GM13977 (cell line): ENCODE data around the gene JAK2.

Experiments
- DNase-seq: peaks from one replicate; pipeline ENCODE4 v3.0.0; 2012; ENCODE audit warnings: low spot score
- CTCF ChIP-seq: IDR thresholded peaks from 2 replicates; pipeline ENCODE4 v1.5.1; 2012; ENCODE audit warnings: mild to moderate bottlenecking, control low read depth; ENCODE audit not compliant: insufficient read depth; ENCODE audit errors: extremely low read depth, missing control alignments
- in situ Hi-C: fragments of 300-500 bp; cut with MboI; formaldehyde crosslinking; loops from one replicate; pipeline ENCODE4 v1.12.0; 2022; ENCODE audit warnings: low sequenced_read_pairs, low pct_unique_long_range_greater_than_20kb, mixed read lengths, inconsistent platforms; ENCODE audit not compliant: unreplicated experiment

JAK2 gene

GRCh38 chr9:4980086-4980727 lies 4.9 kb upstream of the JAK2 start:
- no peak for TF ChIP-seq CTCF
- DNase-seq, result no peak
- in situ Hi-C loops, result loop anchor here (10.0 to 25.0 kb wide), 3 partner anchors 45 to 457 kb away; partner anchors contain the start of gene PLGRKT

- in situ Hi-C loops, result loop anchor here (10.0 to 25.0 kb wide), 3 partner anchors 48 to 454 kb away; partner anchors contain the start of gene PLGRKT
These were observed 2.2 kb upstream of the JAK2 start for GRCh38 chr9:4982721-4983482.

DNA sequence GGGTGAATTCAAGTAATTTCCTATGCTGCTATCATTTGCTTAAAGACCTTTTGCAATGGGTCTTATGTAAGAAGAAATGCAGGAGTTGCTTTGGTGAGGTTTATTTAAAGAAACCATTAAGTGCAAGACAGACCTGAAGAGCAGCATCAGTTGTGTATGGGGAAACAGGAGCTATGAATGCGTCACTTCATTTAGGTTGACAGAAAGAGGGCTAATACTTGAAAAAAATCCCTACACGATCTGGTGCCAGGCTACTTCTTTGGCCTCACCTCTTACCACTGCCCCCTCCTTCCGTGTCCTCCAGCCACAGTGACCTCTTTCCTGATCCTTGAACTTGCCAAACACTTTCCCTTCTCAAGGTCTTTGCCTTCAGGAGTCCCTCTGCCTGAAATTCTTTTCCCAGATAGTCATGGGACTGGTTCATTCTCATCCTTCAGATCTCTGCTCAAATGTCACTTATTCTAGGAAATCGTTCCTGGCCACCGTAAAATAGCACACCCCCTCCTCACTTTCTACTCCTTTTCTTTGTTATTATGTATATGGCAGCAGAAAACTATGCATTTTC lies 1.4 kb upstream of the JAK2 start:
- TF ChIP-seq CTCF, result no peak
- in situ Hi-C loops, result loop anchor here (10.0 to 25.0 kb wide), 3 partner anchors 49 to 454 kb away; partner anchors contain the start of gene PLGRKT
- DNase-seq, result no peak

More at GRCh38 chr9:4982721-4983482, 2.2 kb upstream of the JAK2 start:
- no peak for DNase-seq
- no peak for TF ChIP-seq CTCF

GRCh38 chr9:4984171-4984620 lies 876 bp upstream of the JAK2 start:
- no peak for DNase-seq
- no peak for TF ChIP-seq CTCF
- in situ Hi-C loops, result loop anchor here (10.0 to 25.0 kb wide), 3 partner anchors 49 to 453 kb away; partner anchors contain the start of gene PLGRKT

DNA sequence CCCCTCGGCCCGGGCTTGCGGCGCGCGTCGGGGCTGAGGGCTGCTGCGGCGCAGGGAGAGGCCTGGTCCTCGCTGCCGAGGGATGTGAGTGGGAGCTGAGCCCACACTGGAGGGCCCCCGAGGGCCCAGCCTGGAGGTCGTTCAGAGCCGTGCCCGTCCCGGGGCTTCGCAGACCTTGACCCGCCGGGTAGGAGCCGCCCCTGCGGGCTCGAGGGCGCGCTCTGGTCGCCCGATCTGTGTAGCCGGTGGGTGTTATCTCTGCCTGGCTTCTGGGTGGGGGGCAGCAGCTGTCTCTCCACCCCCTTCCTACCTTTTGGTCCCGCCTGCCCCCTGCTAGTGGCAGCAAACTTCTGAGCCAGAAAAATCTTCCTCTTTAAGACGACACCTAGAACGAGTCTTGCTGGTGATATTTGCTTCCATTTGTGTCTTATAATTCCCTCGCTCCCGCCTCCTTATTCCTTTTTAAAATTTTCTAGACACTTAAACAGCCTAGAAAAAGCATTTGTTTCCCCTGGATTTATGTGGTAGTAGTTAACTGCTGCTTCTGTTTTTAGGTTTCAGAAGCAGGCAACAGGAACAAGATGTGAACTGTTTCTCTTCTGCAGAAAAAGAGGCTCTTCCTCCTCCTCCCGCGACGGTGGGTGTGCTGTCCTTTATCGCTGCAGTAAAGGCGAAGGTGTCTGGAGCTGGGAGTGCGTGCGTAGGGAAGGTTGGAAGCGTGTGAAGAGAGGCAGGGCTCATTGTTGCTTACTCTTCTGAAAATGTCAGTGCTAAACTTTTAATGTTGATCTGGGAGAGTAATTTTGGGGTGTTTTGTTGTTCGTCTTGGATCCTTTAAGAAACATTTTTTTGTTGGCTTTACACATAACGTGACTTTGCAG lies 554 bp downstream of the JAK2 start:
- in situ Hi-C loops, result loop anchor here (10.0 to 25.0 kb wide), 3 partner anchors 51 to 452 kb away; partner anchors contain the start of gene PLGRKT
- no peak for DNase-seq
- TF ChIP-seq CTCF, result no peak
